A673 (cell line): ENCODE results near the gene SPATS2. TPM values are rescaled to one million over a fixed set of nuclear protein-coding genes. Genes with fewer than 3 reads are reported as not detected.

Source experiments
- BruUV-seq: library from RNA; stranded (reverse); fragments of 400-500 nt; replicated peaks from 2 replicates; lab custom pipeline; 2021; lab: Mats Ljungman, UMichigan
- CTCF ChIA-PET: fragments of 300-600 bp; sonication (Branson Sonifier 250); formaldehyde crosslinking; loops from one replicate; lab custom pipeline; 2022; ENCODE audit warnings: antibody characterized with exemption; lab: Charles Lee
- POLR2A ChIA-PET: fragments of 300-600 bp; sonication (Branson Sonifier 250); formaldehyde crosslinking; loops from one replicate; lab custom pipeline; 2022; ENCODE audit warnings: antibody characterized with exemption; ENCODE audit not compliant: low non-redundant PET; lab: Charles Lee
- DNase-seq: peaks from one replicate; pipeline ENCODE4 v3.0.0-alpha.2; 2015; ENCODE audit warnings: low spot score
- H3K27ac ChIP-seq: fragments of 200-600 bp; sonication (generic); 2 replicates; pipeline ENCODE4 v1.5.1; 2016; ENCODE audit warnings: mixed run types, low read depth, mild to moderate bottlenecking, mixed read lengths, antibody characterized with exemption, low read length; ENCODE audit not compliant: poor library complexity, severe bottlenecking
- H3K27me3 ChIP-seq: fragments of 200-600 bp; sonication (generic); replicated peaks from 2 replicates; pipeline ENCODE4 v1.6.1; 2017; ENCODE audit warnings: mixed run types, low read depth, mild to moderate bottlenecking, mixed read lengths, antibody characterized with exemption, low read length; ENCODE audit not compliant: insufficient read depth, poor library complexity
- H3K36me3 ChIP-seq: fragments of 200-600 bp; sonication (generic); 2 replicates; pipeline ENCODE4 v1.6.1; 2016; ENCODE audit warnings: mixed run types, mild to moderate bottlenecking, mixed read lengths, antibody characterized with exemption, low read length; ENCODE audit not compliant: insufficient read depth, poor library complexity, severe bottlenecking
- H3K4me1 ChIP-seq: fragments of 200-600 bp; sonication (generic); 2 replicates; pipeline ENCODE4 v1.6.1; 2017; ENCODE audit warnings: mixed run types, mild to moderate bottlenecking, mixed read lengths, antibody characterized with exemption, low read length; ENCODE audit not compliant: insufficient read depth, poor library complexity, severe bottlenecking
- H3K4me3 ChIP-seq: fragments of 200-600 bp; sonication (generic); 2 replicates; pipeline ENCODE4 v1.5.1; 2016; ENCODE audit warnings: low read depth, mixed run types, mild to moderate bottlenecking, mixed read lengths, low read length; ENCODE audit not compliant: poor library complexity, severe bottlenecking
- H3K9me3 ChIP-seq: fragments of 200-600 bp; sonication (generic); 2 replicates; pipeline ENCODE4 v1.6.1; 2016; ENCODE audit warnings: mixed run types, low read depth, mild to moderate bottlenecking, mixed read lengths, antibody characterized with exemption, low read length; ENCODE audit not compliant: poor library complexity, severe bottlenecking
- EZH2 ChIP-seq: fragments of 200-600 bp; sonication (generic); IDR thresholded peaks from 2 replicates; pipeline ENCODE4 v1.6.1; 2017; ENCODE audit warnings: borderline replicate concordance, low read depth, mild to moderate bottlenecking, mixed read lengths, antibody characterized with exemption, low read length; ENCODE audit not compliant: poor library complexity, severe bottlenecking
- intact Hi-C: fragments of 100-400 bp; cut with micrococcal nuclease; formaldehyde crosslinking; loops from one replicate; pipeline ENCODE4 v1.10.0; 2022; ENCODE audit not compliant: unreplicated experiment
- total RNA-seq: library from RNA; stranded (reverse); gene quantifications from 2 replicates; pipeline ENCODE4 v1.2.3, GENCODE V29; 2021
- TF ChIP-seq, protein P1 (sequence below): fragments of 300-800, 200-600 bp; sonication (generic); conservative IDR thresholded peaks from 2 replicates; pipeline ENCODE4 v1.5.1; 2017; ENCODE audit warnings: low read depth, mild to moderate bottlenecking, antibody characterized with exemption, low read length, moderate library complexity, mixed read lengths

Gene SPATS2
- total RNA-seq, 1 experiment from 2014 or later = 82.8 TPM

- intact Hi-C loops = no loop called here
- peaks cover 14% of the 10 kb centered on the region for H3K4me1 ChIP-seq
- H3K4me3 ChIP-seq = no peak overlapping the region
- ChIA-PET POLR2A (interaction anchor here (0.6 kb wide), 1 partner anchor 152 kb away, joined by 4 read pairs; no protein-coding TSS in a partner anchor), CTCF (interaction anchor here (0.6 kb wide), 1 partner anchor 330 kb away, joined by 3 read pairs; no protein-coding TSS in a partner anchor)
- TF ChIP-seq, protein P1, sequence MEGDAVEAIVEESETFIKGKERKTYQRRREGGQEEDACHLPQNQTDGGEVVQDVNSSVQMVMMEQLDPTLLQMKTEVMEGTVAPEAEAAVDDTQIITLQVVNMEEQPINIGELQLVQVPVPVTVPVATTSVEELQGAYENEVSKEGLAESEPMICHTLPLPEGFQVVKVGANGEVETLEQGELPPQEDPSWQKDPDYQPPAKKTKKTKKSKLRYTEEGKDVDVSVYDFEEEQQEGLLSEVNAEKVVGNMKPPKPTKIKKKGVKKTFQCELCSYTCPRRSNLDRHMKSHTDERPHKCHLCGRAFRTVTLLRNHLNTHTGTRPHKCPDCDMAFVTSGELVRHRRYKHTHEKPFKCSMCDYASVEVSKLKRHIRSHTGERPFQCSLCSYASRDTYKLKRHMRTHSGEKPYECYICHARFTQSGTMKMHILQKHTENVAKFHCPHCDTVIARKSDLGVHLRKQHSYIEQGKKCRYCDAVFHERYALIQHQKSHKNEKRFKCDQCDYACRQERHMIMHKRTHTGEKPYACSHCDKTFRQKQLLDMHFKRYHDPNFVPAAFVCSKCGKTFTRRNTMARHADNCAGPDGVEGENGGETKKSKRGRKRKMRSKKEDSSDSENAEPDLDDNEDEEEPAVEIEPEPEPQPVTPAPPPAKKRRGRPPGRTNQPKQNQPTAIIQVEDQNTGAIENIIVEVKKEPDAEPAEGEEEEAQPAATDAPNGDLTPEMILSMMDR = no peak
- no peak for TF ChIP-seq EZH2
- H3K36me3 ChIP-seq = no peaks in the 10 kb centered on the region
- no peaks in the 10 kb centered on the region for H3K27me3 ChIP-seq
- no peaks in the 10 kb centered on the region for H3K9me3 ChIP-seq
- BruUV-seq = no TSS peak
- H3K27ac ChIP-seq = no peak overlapping the region
- no peak for DNase-seq
Observed at GRCh38 chr12:49417558-49417957, 50.3 kb downstream of the SPATS2 start.

DNA sequence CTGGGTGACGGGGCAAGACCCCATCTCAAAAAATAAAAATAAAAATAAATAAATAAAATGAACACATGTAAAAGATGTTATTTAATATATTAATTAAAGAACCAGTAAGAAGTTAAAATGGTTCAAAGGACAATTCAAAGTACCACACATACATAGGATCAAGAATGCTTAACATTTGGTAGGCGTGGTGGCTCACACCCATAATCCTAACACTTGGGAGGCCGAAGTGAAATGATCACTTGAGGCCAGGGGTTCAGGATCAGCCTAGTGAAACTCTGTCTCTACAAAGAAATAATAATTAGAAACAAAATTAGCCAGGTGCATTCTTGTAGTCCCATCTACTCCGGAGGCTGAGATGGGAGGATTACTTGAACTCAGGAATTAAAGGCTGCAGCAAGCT lies 53.3 kb downstream of the SPATS2 start:
- H3K4me1 ChIP-seq = peaks cover 14% of the 10 kb centered on the region
- CTCF ChIA-PET = no interaction called here

GRCh38 chr12:49422114-49422513 lies 54.9 kb downstream of the SPATS2 start:
- H3K4me1 ChIP-seq = peaks cover 14% of the 10 kb centered on the region
- ChIA-PET POLR2A (interaction anchor here (0.6 kb wide), 1 partner anchor 35 kb away, joined by 11 read pairs; no protein-coding TSS in a partner anchor), CTCF (interaction anchor here (0.7 to 1.0 kb wide), 2 partner anchors 74 to 126 kb away, joined by 5 to 6 read pairs; no protein-coding TSS in a partner anchor)
- intact Hi-C loops = no loop called here
- H3K9me3 ChIP-seq = no peaks in the 10 kb centered on the region
- H3K36me3 ChIP-seq = peaks cover 4% of the 10 kb centered on the region
- no peak for TF ChIP-seq EZH2
- TF ChIP-seq, protein P1 = no peak
- H3K27ac ChIP-seq = no peak overlapping the region
- BruUV-seq = no TSS peak
- DNase-seq = no peak
- no peaks in the 10 kb centered on the region for H3K27me3 ChIP-seq
- no peak overlapping the region for H3K4me3 ChIP-seq

More for the DNA sequence above, 53.3 kb downstream of the SPATS2 start:
- POLR2A ChIA-PET = interaction anchor here (0.8 kb wide), 1 partner anchor 1311 kb away, joined by 3 read pairs; no protein-coding TSS in a partner anchor
- TF ChIP-seq, protein P1 = no peak
- TF ChIP-seq EZH2 = no peak
- no peak overlapping the region for H3K4me3 ChIP-seq
- H3K27me3 ChIP-seq = no peaks in the 10 kb centered on the region
- no TSS peak for BruUV-seq
- DNase-seq = no peak
- no peaks in the 10 kb centered on the region for H3K9me3 ChIP-seq
- no peak overlapping the region for H3K27ac ChIP-seq
- H3K36me3 ChIP-seq = peaks cover under 1% of the 10 kb centered on the region
- intact Hi-C loops = no loop called here
